Uterus (tissue), 2 donors: ENCODE measurements around the gene TMC8.

Source experiments
- POLR2A ChIP-seq, 2 donors: fragments of 450-650 bp; IDR thresholded peaks; one replicate each; pipeline ENCODE4 v1.6.1; 2016; ENCODE audit warnings: antibody characterized with exemption in 2 of 2, mild to moderate bottlenecking in 1 of 2, moderate library complexity in 1 of 2
- TF ChIP-seq, protein P1 (sequence below), 4 experiments: fragments of 200-600 bp in 2 of 4; fragments of 450-650 bp in 2 of 4; sonication (generic) in 2 of 4; IDR thresholded peaks; one replicate each; pipeline ENCODE4 v1.5.1; 2016 to 2019; ENCODE audit warnings: antibody characterized with exemption in 4 of 4, mild to moderate bottlenecking in 2 of 4, moderate library complexity in 1 of 4

DNA sequence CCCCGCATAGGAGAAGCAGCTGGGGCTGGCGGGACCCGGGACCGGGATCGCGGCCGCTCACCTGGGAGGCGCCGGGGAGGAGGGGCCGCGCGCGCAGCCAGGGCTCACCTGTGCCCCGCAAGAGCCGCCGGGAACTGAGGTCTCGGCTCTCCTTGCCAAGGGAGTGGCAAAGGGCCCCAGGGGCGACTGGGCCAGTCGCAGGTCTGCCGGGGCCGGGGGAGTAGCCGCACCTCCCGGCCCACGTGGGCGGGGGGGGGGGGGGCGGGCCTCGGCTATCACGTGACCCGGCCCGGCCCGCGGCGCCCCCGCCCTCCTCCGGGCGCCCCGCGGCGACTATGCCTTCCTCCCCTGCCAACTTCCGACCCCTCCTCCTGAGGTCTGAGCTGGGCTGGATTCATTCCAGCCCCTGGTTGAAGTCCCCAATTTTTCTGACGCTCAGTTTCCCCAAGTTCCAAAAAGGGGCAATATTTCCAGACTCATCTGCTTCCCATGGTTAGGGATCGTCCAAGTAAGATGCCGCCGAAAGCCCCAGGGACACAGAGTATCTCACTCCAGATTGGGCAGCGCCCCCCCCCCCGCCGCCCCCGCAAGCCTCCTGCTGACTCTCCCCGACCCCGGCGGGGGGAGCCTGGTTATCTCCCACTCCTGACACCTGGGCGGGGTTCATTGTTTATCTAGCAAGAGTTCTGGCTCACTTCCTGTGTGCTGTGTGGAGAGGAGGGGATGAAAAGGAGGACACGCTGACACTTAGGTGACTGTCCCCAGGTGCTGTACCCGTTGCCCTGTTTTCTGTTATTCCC, 1.8 kb upstream of the TMC8 start, which contains the start of gene TMC6:
- TF ChIP-seq, protein P1, sequence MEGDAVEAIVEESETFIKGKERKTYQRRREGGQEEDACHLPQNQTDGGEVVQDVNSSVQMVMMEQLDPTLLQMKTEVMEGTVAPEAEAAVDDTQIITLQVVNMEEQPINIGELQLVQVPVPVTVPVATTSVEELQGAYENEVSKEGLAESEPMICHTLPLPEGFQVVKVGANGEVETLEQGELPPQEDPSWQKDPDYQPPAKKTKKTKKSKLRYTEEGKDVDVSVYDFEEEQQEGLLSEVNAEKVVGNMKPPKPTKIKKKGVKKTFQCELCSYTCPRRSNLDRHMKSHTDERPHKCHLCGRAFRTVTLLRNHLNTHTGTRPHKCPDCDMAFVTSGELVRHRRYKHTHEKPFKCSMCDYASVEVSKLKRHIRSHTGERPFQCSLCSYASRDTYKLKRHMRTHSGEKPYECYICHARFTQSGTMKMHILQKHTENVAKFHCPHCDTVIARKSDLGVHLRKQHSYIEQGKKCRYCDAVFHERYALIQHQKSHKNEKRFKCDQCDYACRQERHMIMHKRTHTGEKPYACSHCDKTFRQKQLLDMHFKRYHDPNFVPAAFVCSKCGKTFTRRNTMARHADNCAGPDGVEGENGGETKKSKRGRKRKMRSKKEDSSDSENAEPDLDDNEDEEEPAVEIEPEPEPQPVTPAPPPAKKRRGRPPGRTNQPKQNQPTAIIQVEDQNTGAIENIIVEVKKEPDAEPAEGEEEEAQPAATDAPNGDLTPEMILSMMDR (IDR thresholded peaks at IDR 0.05) = no peak
- peak in 1 of 2 donors; percentile 15 for TF ChIP-seq POLR2A (IDR thresholded peaks at IDR 0.05)
